ENCODE measurements around the gene CDK10. TPM values are rescaled to one million over a fixed set of nuclear protein-coding genes. Genes with fewer than 3 reads are reported as not detected.
"Not testable (repeated sequence)": the region's sequence is repeated elsewhere in the genome, so short reads cannot be mapped to it uniquely, and the experiment has no call there.

CDK10 gene
- total RNA-seq, 1 donor from 2014 or later: 26.7 TPM

DNA sequence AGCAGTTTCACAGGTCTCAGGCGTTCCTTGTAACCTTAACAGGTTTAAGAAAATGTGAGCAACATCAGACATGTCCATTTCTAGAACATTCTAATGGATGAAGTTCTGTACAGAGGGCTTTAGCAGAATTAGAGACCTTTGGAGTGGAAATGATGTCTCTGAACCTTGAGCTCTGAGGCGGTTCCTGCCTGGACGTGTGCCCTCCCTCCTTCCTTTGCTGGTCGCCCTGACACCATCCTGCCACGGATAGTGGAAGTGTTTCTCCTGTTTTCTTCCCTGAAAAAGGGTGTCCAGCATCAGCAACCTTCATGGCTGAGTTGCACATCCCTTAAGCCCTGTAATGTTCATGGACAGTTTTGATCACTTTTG lies 17.7 kb upstream of the CDK10 start:
- TF ChIP-seq CTCF (IDR thresholded peaks at IDR 0.05; ENCODE audit: borderline replicate concordance): no peak
- no peak overlapping the region for H3K4me3 ChIP-seq
- H3K27ac ChIP-seq (replicated peaks): no peak overlapping the region
- H3K9me3 ChIP-seq (replicated peaks): peaks cover 6% of the 10 kb centered on the region
- no peak for DNase-seq
- H3K4me1 ChIP-seq: no peaks in the 10 kb centered on the region
- no peaks in the 10 kb centered on the region for H3K27me3 ChIP-seq (ENCODE audit: low read depth)
- intact Hi-C loops (cut with micrococcal nuclease): no loop called here
- H3K36me3 ChIP-seq: peaks cover 5% of the 10 kb centered on the region

DNA sequence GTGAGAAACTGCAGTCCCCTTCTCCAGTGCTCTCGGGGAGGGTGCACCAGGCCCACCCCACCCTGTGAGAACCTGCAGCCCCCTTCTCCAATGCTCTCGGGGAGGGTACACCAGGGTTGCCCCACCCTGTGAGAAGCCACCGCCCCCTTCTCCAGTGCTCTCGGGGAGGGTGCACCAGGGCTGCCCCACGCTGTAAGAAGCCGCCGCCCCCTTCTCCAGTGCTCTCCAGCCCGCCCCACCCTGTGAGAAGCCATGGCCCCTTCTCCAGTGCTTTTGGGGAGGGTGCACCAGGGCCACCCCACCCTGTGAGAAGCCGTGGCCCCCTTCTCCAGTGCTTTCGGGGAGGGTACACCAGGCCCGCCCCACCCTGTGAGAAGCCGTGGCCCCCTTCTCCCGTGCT lies 16.7 kb upstream of the CDK10 start:
- DNase-seq: no peak
- intact Hi-C loops (cut with micrococcal nuclease): no loop called here

GRCh38 chr16:89670496-89671431 lies 15.7 kb upstream of the CDK10 start:
- DNase-seq: no peak
- peaks cover 6% of the 10 kb centered on the region for H3K9me3 ChIP-seq (replicated peaks)
- intact Hi-C loops (cut with micrococcal nuclease): no loop called here
- no peaks in the 10 kb centered on the region for H3K4me1 ChIP-seq
- no peaks in the 10 kb centered on the region for H3K36me3 ChIP-seq
- TF ChIP-seq CTCF (IDR thresholded peaks at IDR 0.05; ENCODE audit: borderline replicate concordance): no peak
- no peak overlapping the region for H3K4me3 ChIP-seq
- H3K27me3 ChIP-seq (ENCODE audit: low read depth): no peaks in the 10 kb centered on the region
- H3K27ac ChIP-seq (replicated peaks): no peak overlapping the region

More for the DNA sequence above, 16.7 kb upstream of the CDK10 start:
- Histone ChIP-seq H3K4me3 (no peak overlapping the region), H3K4me1 (no peaks in the 10 kb centered on the region), H3K27me3 (ENCODE audit: low read depth) (no peaks in the 10 kb centered on the region), H3K9me3 (replicated peaks) (peaks cover 6% of the 10 kb centered on the region), H3K36me3 (no peaks in the 10 kb centered on the region), H3K27ac (replicated peaks) (no peak overlapping the region)
- TF ChIP-seq CTCF (IDR thresholded peaks at IDR 0.05; ENCODE audit: borderline replicate concordance): no peak

- DNase-seq; H3K36me3 ChIP-seq; H3K4me3 ChIP-seq; H3K9me3 ChIP-seq (replicated peaks); intact Hi-C loops (cut with micrococcal nuclease); H3K27me3 ChIP-seq (ENCODE audit: low read depth); H3K4me1 ChIP-seq; H3K27ac ChIP-seq (replicated peaks): not testable (repeated sequence)
These were observed 14.9 kb upstream of the CDK10 start for GRCh38 chr16:89671565-89671964.

- Histone ChIP-seq H3K4me3 (peak overlapping the region; percentile 12), H3K36me3 (no peaks in the 10 kb centered on the region), H3K27ac (replicated peaks) (peak overlapping the region; percentile 62), H3K27me3 (ENCODE audit: low read depth) (no peaks in the 10 kb centered on the region), H3K4me1 (no peaks in the 10 kb centered on the region), H3K9me3 (replicated peaks) (no peaks in the 10 kb centered on the region)
- TF ChIP-seq CTCF (IDR thresholded peaks at IDR 0.05; ENCODE audit: borderline replicate concordance): no peak
- intact Hi-C loops (cut with micrococcal nuclease): no loop called here
- no peak for DNase-seq
These were observed 14.1 kb upstream of the CDK10 start for GRCh38 chr16:89672177-89672941.

DNA sequence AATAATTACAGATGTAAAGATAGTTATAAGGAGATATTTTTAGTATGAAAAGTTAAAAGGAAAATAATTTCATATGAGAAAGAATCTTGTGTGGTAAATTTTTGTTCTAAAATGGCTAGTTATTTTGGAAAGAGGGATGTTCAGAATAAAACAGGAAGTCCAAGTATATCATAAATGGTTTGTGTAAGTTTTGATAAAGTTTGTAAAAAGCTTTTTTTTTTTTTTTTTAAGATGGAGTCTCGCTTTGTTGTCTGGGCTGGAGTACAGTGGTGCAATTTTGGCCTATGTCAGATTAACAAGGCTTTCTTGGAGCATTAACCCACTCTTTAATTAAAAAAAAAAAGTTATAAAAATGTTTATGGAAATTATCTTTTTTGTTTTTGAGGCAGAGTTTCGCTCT lies 8.2 kb upstream of the CDK10 start:
- DNase-seq: no peak
- Histone ChIP-seq H3K27me3 (ENCODE audit: low read depth) (no peaks in the 10 kb centered on the region), H3K36me3 (no peaks in the 10 kb centered on the region), H3K4me1 (no peaks in the 10 kb centered on the region), H3K4me3 (no peak overlapping the region), H3K9me3 (replicated peaks) (peaks cover 9% of the 10 kb centered on the region), H3K27ac (replicated peaks) (no peak overlapping the region)
- no peak for TF ChIP-seq CTCF (IDR thresholded peaks at IDR 0.05; ENCODE audit: borderline replicate concordance)
- intact Hi-C loops (cut with micrococcal nuclease): no loop called here
